Upper lobe of left lung (tissue), 4 donors: ENCODE measurements around the gene TEX10.

Experiments
- POLR2A ChIP-seq, 4 donors: fragments of 450-650 bp; IDR thresholded peaks; one replicate each; pipeline ENCODE4 v1.5.1; 2016 to 2017; ENCODE audit warnings: antibody characterized with exemption in 4 of 4, mild to moderate bottlenecking in 2 of 4
- POLR2AphosphoS5 ChIP-seq, 2 donors: sonication (generic); formaldehyde crosslinking; IDR thresholded peaks; one replicate each; pipeline ENCODE4 v1.5.1; 2017; ENCODE audit warnings: antibody characterized with exemption in 2 of 2
- TF ChIP-seq, protein P1 (sequence below), 6 experiments: fragments of 450-650 bp in 4 of 6; fragments of 200-600 bp in 2 of 6; sonication (generic) in 2 of 6; IDR thresholded peaks; one replicate each; pipeline ENCODE4 v1.5.1; 2016 to 2019; ENCODE audit warnings: antibody characterized with exemption in 6 of 6

DNA sequence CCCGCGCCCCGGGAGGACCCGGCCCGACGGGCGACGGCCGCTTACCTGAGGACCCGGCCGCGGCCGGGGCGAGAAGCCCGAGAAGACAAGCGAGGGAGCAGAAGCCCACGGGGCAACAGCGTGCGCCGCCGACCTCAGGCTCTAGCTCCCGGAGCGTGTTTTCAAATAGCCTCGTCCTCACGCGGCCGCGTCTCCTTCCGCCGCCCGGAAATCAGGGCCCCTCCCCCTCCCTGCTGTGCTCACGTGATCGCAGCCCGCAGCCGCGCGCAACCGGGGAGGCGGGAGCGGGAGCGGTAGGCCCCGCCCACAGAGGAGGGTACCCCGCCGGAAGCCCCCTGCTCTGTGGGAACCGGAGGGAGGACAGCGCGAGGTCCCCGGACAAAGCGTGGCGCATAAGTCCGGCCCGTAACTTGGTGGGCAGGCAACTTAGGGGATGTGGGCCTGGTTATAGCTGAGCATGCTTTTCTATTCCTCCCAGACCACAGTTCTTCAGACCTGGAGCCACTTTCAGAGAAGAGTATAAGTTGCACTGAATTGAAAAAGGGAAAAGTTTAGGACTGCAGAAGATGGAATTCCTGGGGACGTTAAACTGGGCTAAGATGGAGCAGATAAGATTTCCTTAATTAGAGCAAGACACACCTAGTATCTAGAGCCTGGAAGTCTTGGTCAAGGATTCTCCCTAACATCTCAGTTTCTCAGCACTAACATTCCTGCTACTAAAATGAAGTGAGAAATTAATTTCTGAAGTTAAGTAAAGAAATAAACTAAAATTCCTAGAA, at the start of gene TEX10:
- TF ChIP-seq, protein P1, sequence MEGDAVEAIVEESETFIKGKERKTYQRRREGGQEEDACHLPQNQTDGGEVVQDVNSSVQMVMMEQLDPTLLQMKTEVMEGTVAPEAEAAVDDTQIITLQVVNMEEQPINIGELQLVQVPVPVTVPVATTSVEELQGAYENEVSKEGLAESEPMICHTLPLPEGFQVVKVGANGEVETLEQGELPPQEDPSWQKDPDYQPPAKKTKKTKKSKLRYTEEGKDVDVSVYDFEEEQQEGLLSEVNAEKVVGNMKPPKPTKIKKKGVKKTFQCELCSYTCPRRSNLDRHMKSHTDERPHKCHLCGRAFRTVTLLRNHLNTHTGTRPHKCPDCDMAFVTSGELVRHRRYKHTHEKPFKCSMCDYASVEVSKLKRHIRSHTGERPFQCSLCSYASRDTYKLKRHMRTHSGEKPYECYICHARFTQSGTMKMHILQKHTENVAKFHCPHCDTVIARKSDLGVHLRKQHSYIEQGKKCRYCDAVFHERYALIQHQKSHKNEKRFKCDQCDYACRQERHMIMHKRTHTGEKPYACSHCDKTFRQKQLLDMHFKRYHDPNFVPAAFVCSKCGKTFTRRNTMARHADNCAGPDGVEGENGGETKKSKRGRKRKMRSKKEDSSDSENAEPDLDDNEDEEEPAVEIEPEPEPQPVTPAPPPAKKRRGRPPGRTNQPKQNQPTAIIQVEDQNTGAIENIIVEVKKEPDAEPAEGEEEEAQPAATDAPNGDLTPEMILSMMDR (IDR thresholded peaks at IDR 0.05) = peak in 1 of 6 experiments; percentile 9
- TF ChIP-seq POLR2A (IDR thresholded peaks at IDR 0.05) (peak in 2 of 4 donors; percentile 45 to 80), POLR2AphosphoS5 (IDR thresholded peaks at IDR 0.05) (peak; percentile 75 to 92)
